Nucleus accumbens (tissue), 56 donors: ENCODE measurements around the gene SETD2.
"Not testable (repeated sequence)": the region's sequence is repeated elsewhere in the genome, so short reads cannot be mapped to it uniquely, and the experiment has no call there.

Experiments
- DNase-seq, 56 donors: peaks; one replicate each; lab custom pipeline; 2025; lab: John Stamatoyannopoulos, UW

Gene SETD2, protein sequence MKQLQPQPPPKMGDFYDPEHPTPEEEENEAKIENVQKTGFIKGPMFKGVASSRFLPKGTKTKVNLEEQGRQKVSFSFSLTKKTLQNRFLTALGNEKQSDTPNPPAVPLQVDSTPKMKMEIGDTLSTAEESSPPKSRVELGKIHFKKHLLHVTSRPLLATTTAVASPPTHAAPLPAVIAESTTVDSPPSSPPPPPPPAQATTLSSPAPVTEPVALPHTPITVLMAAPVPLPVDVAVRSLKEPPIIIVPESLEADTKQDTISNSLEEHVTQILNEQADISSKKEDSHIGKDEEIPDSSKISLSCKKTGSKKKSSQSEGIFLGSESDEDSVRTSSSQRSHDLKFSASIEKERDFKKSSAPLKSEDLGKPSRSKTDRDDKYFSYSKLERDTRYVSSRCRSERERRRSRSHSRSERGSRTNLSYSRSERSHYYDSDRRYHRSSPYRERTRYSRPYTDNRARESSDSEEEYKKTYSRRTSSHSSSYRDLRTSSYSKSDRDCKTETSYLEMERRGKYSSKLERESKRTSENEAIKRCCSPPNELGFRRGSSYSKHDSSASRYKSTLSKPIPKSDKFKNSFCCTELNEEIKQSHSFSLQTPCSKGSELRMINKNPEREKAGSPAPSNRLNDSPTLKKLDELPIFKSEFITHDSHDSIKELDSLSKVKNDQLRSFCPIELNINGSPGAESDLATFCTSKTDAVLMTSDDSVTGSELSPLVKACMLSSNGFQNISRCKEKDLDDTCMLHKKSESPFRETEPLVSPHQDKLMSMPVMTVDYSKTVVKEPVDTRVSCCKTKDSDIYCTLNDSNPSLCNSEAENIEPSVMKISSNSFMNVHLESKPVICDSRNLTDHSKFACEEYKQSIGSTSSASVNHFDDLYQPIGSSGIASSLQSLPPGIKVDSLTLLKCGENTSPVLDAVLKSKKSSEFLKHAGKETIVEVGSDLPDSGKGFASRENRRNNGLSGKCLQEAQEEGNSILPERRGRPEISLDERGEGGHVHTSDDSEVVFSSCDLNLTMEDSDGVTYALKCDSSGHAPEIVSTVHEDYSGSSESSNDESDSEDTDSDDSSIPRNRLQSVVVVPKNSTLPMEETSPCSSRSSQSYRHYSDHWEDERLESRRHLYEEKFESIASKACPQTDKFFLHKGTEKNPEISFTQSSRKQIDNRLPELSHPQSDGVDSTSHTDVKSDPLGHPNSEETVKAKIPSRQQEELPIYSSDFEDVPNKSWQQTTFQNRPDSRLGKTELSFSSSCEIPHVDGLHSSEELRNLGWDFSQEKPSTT (N-terminal part only)

DNA sequence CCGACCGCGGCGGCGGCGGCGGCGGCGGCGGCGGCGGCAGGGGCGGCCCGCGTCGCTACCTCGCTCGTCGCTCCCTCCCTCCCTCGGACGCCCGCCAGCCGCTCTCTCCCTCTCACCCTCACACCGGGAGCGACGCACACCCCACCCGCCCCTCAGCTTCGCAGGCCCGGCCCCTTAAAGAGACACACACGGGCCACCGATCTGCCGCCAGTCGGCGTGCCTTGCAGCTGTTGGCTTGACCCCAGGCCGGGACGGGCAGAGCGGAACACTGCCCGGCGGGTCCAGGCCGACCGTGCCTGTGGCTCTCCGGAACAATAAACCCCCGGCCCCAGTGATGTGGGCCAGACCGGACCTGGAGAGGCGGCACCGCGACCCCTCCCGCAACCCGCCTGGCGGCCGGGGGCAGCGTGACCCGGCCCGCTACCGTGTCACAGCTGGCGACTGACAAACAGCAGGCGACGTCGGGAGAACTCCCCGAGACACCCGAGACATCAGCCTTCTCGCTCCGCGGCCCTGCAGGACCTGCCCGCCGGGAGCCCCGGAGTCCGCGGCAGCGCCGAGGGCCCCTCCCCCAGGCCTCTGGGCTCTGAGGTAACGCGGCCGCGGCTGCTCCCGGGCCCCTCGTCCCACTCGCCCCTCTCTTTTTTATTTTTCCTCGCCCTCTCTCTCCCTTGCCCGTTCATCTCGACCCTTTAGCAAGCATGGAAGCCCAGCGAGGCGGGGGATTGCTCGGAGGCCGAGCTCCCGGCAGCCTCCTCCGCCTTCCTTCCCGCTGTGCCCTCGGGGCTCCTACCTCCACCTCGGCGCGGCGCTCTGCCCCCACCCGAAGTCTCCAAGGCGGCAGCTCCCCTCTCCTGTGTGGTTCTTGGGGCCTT, at the start of gene SETD2:
SETD2 (minus strand) TSS at position 107 of the 875 bp plus-strand sequence. CDS start 189 bp downstream, outside the sequence.
- DNase-seq, result peak in 55 of 56 donors; percentile 56 to 95 (median 88)

DNA sequence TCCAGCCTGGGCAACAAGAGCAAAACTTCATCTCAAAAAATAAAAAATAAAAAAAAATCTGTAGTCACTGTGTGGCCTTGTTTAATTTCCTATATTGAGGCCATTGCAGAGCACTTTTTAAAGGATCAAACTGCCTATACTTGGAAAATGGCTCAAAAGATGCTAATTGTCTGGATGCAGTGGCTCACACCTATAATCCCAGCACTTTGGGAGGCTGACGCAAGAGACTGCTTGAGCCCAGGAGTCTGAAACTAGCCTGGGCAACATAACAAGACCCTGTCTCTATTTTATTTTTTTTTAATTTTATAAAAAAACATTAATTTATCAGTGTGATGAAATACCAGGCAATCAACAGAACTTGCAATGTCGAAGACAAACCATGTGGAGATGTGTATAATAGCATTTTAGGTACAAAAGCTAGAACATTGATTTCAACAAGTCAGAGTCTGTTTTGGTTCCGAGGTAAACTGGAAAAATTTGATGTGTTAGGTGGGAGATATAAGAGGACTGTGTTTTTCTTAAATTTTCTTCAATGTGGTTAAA, 47.0 kb upstream of the SETD2 start:
- DNase-seq, result no peak

DNA sequence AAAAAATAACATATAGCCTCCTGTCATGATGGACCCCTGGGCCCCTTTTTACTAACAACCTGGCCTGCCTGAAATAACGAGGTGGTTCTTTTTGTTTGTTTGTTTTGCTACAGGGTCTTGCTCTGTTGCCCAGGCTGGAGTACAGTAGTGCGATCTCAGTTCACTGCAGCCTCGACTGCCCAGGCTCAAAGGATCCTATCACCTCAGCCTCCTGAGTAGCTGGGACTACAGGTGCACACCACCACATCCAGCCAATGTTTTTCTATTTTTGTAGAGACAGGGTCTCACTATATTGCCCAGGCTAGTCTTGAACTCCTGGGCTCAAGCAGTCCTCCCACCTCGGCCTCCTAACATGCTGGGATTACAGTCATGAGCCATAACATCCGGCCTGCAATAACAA, 42.1 kb upstream of the SETD2 start:
- DNase-seq, result not testable (repeated sequence)

GRCh38 chr3:47204875-47205274, 41.0 kb upstream of the SETD2 start:
- DNase-seq, result no peak

- DNase-seq, result no peak
These were observed 38.6 kb upstream of the SETD2 start for GRCh38 chr3:47202542-47202941.

- no peak for DNase-seq
These were observed 33.4 kb upstream of the SETD2 start for GRCh38 chr3:47197287-47197686.

- DNase-seq, result no peak
These were observed 31.1 kb upstream of the SETD2 start for GRCh38 chr3:47194994-47195393.

GRCh38 chr3:47193871-47194859, 30.3 kb upstream of the SETD2 start:
- DNase-seq, result no peak

GRCh38 chr3:47186285-47186684, 22.4 kb upstream of the SETD2 start:
- no peak for DNase-seq

DNA sequence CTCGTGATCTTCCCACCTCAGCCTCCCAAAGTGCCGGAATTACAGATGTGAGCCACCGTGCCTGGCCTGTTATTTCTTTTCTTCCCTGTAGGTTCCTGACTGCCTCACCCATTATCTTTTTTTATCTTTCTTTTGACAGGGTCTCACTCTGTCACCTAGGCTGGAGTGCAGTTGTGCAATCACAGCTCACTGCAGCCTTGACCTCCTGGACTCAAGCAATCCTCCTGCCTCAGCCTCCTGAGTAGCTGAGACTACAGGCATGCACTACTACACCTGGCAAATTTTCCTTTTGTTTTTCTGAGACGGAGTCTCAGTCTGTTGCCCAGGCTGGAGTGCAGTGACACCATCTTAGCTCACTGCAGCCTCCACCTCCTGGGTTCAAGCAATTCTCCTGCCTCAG, 17.8 kb upstream of the SETD2 start:
- not testable (repeated sequence) for DNase-seq

DNA sequence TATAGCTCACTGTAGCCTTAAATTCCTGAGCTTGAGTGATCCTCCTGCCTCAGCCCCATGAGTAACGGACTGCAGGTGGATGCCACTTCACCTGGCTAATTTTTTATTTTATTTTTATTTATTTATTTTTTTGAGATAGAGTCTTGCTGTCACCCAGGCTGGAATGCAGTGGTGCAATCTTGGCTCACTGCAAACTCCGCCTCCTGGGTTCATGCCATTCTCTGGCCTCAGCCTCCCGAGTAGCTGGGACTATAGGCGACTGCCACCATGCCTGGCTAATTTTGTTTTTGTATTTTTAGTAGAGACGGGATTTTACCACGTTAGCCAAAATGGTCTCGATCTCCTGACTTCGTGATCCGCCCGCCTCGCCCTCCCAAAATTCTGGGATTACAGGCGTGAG, 16.1 kb upstream of the SETD2 start:
- DNase-seq, result not testable (repeated sequence)

GRCh38 chr3:47176582-47176981, 12.7 kb upstream of the SETD2 start:
- no peak for DNase-seq

DNA sequence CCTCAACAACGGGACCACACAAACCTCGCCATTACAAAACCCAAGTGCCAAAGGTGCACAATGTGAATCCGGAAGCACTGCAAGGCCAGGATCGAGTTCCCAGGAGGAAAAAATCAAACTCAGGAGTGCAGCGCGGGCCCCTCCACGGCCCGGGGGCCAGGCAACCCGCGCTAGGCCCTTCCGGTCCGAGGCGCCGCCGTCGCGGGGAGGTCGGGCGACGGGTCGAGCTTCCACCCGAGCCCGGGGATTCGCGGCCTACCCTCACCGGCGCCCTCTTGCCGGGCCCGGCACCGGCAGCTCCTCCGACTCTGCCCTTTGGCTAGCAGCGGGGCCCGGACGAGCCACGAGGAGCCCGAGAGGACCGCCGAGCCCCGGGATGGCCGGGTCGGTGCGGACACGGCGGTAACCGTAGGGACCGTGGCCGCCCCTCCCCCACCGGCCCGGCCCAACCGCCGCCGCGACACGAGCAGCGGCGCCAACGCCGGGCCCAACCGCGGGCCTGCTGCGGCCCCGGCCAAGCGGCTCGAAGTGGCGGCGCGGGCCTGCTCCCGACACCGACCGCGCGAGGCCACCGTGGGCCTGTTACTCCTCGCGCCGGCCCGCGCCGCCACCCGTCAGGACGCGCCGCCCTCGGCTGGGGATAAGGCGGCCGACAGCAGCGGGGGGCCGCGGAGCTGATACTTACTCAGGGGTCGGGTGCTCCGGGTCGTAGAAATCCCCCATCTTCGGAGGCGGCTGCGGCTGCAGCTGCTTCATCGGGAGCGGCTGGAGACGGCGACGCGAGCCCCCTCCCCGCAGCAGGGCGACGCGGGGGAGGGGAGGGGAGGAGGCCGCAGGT, 525 bp downstream of the SETD2 start:
- peak in 43 of 56 donors; percentile 10 to 76 (median 47) for DNase-seq

GRCh38 chr3:47162697-47163168, 1.2 kb downstream of the SETD2 start:
- DNase-seq, result no peak

DNA sequence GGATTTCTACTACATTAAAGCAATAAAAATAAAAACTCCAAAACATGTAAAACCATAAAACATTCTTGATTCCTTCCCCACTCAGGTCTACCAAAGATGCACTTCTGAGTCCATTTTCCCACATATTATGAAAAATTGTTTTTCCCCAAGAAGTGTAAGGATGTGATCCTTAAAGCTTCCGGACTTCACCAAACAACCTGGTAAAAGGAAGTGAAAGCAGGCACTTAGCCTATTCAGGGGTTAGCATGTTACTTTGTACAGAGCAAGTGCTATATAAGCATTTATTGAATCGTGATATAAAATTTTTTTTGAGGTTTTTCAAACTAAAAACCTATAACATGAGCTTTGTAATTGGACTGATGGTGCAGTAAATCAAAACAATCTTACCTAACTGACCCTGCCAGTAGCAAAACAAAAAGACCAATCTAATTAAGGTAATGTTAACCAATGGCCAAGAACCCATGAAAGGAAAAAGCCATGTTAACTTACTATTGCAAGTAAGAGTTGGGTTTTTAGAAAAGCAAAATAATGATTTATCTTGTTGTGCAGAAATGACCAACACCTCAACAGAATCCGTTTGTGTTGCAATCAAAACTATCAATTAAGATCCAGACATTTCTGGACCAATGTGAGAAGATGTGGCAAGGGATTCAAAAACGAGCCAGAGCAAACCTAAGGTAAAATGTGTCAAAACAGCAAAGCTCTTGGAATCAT, 1.8 kb downstream of the SETD2 start:
- no peak for DNase-seq

DNA sequence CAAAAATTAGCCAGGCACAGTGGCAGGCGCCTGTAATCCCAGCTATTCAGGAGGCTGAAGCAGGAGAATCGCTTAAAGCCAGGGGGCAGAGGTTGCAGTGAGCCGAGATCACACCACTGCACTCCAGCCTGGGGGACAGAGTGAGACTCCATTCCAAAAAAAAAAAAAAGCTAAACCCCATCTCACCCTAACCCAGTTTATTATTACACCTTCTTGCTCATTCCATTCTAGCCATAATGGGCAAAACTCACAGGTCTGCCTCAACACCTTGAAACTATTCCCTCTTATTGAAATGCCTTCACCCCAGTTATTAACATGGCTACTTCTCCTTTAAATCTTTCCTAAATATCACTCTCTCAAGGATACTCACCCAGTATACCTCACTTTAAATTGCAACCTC, 4.1 kb downstream of the SETD2 start:
- DNase-seq, result no peak
